Activated gamma-delta T cell treated with Interleukin-2 at 50 U/mL for 16 hours (primary cell): Measurements from ENCODE around the gene MRAP2.

Experiments used
- DNase-seq: peaks from one replicate; pipeline ENCODE4 v3.0.0-alpha.2; 2020

MRAP2 gene, protein sequence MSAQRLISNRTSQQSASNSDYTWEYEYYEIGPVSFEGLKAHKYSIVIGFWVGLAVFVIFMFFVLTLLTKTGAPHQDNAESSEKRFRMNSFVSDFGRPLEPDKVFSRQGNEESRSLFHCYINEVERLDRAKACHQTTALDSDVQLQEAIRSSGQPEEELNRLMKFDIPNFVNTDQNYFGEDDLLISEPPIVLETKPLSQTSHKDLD

GRCh38 chr6:84033523-84034451 is at the start of gene MRAP2:
Gene MRAP2 (plus strand): TSS chr6:84033772. CDS start chr6:84055319, 21,547 bp downstream.
- no peak for DNase-seq

DNA sequence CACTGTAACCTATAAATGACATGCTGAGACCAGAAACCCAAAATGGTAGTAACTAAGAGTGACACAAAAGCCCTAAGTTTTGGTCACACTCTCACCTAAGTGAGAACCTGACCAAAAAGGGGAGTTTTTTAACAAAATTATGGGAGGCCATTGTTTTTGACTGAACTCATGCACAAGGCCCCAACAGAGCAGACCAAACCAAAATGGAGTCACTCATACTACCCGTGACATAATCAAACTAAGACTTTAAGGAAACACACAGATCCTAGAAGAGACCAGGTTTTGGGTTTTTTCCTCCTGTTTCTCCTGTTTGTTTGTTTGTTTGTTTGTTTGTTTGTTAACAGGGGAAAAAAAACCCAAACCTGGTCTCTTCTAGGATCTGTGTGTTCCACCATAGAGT is 49.2 kb upstream of the MRAP2 start:
- no peak for DNase-seq

- no peak for DNase-seq
These were observed 48.3 kb upstream of the MRAP2 start for GRCh38 chr6:83985308-83985713.

DNA sequence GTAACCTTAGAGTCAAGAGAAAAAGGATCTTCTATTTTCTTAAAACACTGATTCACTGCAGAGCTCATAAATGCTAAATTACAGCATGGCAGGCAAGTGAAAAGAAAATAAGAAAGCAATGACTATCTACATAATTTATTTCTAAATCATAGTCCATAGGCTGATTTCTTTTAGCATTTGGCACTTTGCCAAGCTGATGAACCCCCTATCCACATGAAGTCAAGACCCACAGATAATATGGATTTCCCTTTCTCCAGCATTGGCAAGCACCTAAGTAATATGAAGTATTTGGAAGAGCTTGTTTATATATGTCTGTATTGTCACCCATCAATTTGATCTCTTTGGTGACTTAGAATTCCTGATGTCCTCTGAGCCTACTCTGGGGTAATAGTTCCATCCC is 47.9 kb upstream of the MRAP2 start:
- DNase-seq, result no peak

DNA sequence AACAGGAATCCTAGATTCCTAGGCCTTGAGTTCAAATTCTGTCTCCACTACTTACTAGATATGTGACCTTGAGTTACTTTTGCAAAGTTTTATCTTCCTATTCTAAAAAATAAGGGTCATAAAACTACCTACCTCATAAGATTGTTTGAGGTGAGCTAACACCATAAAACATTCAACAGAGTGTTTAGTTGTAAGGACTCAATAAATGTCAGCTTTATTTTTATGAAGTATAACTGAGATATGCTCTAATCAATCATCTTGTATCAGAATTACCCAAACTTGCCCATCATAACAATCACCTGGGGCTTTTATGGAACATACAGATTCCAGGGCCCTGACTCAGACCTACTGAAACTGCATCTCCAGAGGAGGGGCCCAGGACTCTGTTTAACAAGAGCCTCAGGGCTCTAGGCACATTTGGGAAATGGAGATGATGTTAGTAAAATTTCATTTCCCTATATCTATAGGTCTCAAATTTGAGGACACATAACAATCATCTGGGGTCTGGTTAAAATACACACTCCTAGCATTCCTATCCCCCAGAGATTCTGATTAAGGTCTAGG is 35.5 kb upstream of the MRAP2 start:
- no peak for DNase-seq

- no peak for DNase-seq
These were observed 32.5 kb upstream of the MRAP2 start for GRCh38 chr6:84001119-84001518.

GRCh38 chr6:84002226-84002625 is 31.3 kb upstream of the MRAP2 start:
- no peak for DNase-seq

DNA sequence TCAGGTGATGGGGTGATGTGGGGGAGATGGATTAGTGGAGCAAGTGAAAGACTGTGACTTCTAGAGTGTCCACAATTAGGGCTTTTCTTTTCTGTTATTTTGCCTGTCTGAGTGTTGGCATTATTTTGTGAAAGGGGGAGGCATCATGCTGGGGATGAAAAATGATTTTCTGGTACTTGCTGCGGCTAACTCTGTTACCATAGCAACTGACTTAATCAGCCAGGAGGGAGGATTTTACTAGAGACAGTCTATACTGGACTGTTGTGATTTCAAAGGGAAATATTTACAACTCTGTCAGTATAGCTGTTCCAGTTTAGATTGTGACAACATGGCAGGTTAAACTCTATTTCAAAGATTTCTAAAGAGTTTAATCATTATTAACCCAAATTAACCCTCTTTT is 30.4 kb upstream of the MRAP2 start:
- no peak for DNase-seq

DNA sequence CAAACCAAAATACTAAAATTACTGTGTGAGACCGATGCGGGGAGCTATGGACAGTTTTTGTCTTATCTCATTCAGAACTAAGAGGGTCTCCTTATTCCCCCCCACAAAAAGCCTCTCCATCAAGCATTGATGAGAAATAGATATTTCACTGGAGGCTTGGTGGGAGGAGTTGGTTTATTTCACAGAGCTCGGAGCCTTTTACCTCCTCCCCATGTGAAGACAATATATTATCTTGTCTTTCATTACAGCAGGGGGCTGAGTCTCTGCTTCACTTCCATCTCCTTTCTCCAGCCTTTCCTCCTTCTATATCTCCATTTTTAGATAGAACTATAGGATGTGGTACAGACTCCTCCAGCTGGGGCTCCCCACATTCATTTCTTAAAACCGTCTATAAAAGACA is 29.9 kb upstream of the MRAP2 start:
- DNase-seq, result no peak

DNA sequence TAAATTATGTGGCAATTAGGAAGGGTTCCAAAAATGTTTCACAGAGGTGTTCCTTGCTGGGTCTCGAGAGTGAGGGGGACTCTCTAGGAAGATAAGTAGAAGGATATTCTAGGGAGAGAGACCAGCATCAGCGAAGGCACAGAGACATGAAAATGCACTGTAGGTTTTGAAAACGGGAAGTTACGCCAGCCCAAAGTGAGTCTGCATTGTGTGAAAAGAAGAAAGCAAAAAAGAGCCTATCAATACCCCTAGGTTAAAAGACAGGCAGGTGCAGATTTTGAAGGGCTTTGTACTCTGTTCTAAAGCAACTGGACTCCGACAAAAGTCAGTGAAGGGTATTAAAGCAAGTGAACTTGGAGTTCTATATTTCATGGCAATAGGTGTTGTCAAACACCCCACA is 25.7 kb upstream of the MRAP2 start:
- no peak for DNase-seq

GRCh38 chr6:84013354-84013753 is 20.2 kb upstream of the MRAP2 start:
- no peak for DNase-seq

GRCh38 chr6:84013931-84014330 is 19.6 kb upstream of the MRAP2 start:
- no peak for DNase-seq

DNA sequence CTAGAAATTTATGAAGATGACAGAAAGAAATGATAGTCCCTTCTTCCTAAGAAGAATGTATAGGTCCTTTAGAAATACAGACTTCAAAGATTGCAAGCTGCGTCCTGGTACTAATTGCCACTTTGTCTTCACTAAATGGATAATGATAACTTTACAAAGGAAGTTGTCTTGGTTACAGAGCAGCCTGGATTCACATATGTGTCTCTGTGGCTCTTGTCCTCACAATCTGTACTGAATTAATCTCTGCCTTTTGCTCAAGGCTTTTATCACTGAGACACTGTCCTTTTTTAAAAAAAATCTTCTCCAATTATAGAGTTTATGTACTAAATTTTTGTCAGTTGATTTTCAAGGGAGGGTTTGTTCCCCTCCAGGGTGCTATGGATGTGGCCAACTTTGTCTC is 17.5 kb upstream of the MRAP2 start:
- DNase-seq, result no peak

DNA sequence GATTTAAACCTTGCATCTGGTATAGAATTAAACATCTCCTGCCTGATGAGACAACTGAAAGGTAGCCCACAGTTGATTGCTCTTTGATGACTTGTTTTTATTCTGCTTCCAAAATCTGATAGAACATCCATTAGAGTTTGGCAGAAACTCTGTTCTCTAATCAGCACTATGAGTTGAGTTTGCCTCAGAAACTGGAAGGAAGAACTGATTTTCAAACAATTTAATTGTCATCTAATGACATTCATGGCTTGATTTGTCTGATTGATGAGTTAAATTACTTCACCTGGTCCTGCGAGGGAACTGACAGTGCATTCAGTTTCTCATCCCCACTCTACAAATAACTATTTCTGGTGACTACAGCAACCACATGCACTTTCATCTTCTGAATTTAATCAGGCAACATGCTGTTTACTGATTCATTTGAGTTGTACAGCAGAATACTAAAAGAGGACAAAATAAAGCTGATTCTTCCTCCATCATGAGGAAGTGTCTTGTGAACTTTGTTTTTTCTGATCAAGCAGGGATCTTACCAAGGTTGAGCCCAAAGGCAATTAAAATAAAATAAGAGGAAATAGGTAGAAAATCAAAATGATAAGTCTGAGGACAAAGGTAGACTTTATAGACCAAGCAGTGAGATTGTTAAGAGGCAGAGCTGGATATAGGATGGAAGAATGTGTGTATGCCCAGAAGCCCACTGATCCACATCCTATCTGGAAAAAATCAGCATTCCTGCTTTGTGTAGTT is 15.7 kb upstream of the MRAP2 start:
- DNase-seq, result no peak

DNA sequence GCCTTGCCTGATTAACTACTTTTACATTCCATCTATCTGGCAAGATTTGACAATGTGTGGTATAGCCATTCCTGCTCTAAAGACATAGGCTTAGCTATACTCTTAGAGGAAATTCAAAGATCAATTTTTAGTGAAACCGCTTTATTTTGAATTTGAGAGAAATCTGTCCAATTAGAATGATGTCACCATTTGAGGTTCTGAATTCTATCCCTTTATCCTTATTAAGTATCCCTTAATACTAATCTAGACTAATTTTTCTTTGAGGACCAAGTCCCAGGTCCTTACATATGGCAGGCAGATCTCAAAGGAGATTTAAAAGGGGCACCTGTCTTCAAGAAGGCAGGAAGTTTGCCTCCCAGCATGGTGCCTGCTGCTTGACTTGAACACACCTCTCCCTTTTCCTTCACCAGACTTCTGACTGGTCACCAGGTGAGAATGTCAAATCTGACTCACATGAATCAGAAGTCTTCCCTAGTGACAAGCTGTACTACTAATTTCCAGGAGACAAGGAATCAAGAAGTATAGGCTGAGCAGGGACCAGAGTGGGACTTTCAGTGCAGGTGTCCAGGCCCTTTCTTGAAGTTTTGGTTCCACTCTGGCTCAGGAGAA is 15.0 kb upstream of the MRAP2 start:
- DNase-seq, result no peak

GRCh38 chr6:84019141-84019841 is 14.3 kb upstream of the MRAP2 start:
- DNase-seq, result no peak

GRCh38 chr6:84019842-84020211 is 13.7 kb upstream of the MRAP2 start:
- DNase-seq, result no peak

DNA sequence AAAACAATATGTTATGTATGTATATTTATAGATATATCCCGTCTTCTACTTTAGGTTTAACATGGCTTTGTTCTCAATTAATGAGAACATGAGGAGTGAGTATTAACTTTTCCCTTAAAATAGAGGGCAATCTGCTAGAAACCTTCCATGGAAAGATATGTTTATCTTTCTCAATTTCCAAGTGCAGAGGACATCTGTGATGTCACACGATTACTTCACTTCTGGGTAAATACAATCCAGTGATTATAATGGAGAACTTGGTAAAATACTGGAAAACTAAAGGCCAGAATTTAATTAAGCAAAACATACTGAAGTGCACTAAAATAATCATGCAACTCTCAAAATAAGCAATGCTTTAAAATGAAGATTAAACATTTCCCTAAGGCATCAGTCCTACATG is 11.9 kb upstream of the MRAP2 start:
- DNase-seq, result no peak

- no peak for DNase-seq
These were observed 6.8 kb upstream of the MRAP2 start for GRCh38 chr6:84026721-84027164.

DNA sequence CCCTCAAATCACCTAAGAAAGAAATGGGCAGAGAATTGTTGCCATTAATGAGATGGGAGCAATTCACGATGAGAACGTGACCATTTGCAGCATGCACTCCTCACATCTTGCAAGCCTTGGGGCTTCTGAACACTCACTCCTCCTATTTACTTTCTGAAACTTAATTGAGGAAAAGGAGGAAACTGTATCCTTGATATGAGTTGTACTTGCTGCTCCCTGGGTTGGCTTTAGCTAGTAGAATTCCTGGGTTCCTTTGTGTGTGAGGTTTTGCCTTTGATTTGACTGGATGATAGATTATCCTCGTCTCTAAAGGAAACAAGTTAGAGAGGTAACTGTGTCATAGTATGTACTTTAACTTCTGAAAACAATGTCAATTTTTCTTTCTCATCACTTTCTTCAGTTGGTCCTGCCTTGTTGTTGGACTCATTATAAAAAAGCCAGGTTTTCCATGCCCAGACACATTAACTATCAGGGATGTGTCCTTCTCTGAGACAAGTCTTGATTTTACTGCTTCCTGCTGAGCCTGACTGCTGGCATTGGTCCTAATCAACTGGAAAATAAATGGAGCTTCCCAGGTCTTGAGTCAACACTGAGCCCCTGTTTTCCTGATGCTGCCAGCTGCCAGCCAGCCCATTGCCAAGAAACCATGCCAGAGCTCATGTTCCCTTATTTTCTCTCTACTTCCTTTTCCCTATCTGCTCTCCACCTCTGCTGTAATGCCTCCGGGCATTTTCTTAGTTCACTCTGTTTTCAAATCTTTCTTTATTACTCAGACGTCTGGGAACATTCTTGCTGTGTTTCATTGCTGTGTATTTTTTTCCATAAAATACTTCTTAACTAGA is 6.0 kb upstream of the MRAP2 start:
- DNase-seq, result no peak

DNA sequence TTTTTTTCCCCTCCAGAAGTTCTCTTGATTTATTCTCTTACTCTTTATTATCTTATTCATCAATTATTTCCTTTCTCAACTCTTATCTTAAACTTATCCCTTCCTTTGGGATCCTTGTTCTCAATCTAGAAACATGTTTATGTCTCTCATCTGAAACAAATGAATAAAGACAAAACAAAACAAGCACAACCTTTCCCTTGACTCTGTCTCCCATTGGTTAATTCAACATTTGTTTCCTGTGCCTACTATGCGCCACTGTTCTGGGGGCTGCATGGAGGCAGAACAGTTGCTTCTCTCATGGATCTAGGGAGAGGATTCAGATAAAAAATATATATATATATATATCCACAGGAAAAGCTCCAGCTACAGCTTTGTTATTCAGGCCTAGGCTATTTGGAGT is 5.2 kb upstream of the MRAP2 start:
- no peak for DNase-seq
